ENCODE measurements around the gene PSMD5.

DNA sequence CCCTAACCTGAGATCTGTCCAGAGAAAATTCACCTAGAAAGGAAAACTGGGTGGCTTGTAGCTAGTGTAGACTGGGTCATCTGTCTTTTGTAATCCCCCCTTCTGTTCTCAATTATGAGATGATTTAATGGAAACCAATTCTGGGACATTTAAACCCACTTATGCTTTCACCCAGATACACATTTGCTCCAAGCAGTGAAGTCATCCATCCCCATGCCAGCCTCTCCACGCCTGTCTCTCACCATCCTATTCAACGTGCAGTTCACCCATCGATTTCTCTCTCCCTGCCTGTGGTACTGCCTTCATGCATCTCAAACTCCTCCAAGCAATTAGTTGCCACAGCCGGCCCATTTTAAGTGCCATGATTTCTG is 32.5 kb upstream of the PSMD5 start:
- TF ChIP-seq CTCF (IDR thresholded peaks at IDR 0.05) (no peak), POLR2A (IDR thresholded peaks at IDR 0.05) (no peak)

All from heart left ventricle (tissue), 13 donors.